GM12875 (cell line): Measurements from ENCODE around the gene PMFBP1.

Source experiments
- H3K4me3 ChIP-seq: one replicate; pipeline ENCODE4 v1.5.1; 2011; ENCODE audit warnings: low read depth, low read length, control low read depth
- CTCF ChIP-seq: IDR thresholded peaks from 2 replicates; pipeline ENCODE4 v1.5.1; 2011; ENCODE audit warnings: low read depth, mild to moderate bottlenecking, control low read depth, inconsistent platforms, low read length, moderate library complexity, borderline replicate concordance; ENCODE audit not compliant: insufficient read depth

Gene PMFBP1

GRCh38 chr16:72159386-72159785, 12.6 kb downstream of the PMFBP1 start:
- TF ChIP-seq CTCF = no peak
- H3K4me3 ChIP-seq = no peak overlapping the region

GRCh38 chr16:72149676-72150464, 22.1 kb downstream of the PMFBP1 start:
- TF ChIP-seq CTCF = 0 out of 2 replicates have a peak, but pooled peaks have one; percentile 1
- no peak overlapping the region for H3K4me3 ChIP-seq

- H3K4me3 ChIP-seq = no peak overlapping the region
- TF ChIP-seq CTCF = no peak
Observed at GRCh38 chr16:72142476-72142875, 29.5 kb downstream of the PMFBP1 start.

GRCh38 chr16:72139908-72140307, 32.0 kb downstream of the PMFBP1 start:
- no peak for TF ChIP-seq CTCF
- no peak overlapping the region for H3K4me3 ChIP-seq

GRCh38 chr16:72138064-72138572, 33.8 kb downstream of the PMFBP1 start:
- TF ChIP-seq CTCF = no peak
- H3K4me3 ChIP-seq = no peak overlapping the region

GRCh38 chr16:72137380-72138063, 34.4 kb downstream of the PMFBP1 start:
- H3K4me3 ChIP-seq = no peak overlapping the region
- no peak for TF ChIP-seq CTCF
